GM21367 (cell line): ENCODE data around the gene ARHGEF1.

Source experiments
- ATAC-seq: cut with Tn5 transposase; IDR thresholded peaks from one replicate; pipeline ENCODE4 v1.9.1; 2021; ENCODE audit not compliant: unreplicated experiment

The ARHGEF1 gene

DNA sequence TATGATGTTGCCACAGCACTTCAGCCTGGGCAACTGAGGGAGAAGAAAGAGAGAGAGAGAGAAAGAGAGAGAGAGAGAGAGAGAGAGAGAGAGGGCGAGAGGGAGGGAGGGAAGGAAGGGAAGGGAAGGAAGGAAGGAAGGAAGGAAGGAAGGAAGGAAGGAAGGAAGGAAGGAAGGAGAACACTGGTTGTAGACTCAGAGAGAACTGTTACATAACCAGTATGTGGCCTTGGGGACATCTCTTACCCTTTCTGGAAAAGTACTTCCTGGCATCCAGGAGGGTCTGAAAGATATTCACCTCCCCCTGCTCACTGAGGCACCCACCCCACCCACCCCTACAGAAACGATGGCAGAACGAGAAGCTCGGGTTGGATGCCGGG lies 2.7 kb upstream of the ARHGEF1 start:
- ATAC-seq, result no peak

DNA sequence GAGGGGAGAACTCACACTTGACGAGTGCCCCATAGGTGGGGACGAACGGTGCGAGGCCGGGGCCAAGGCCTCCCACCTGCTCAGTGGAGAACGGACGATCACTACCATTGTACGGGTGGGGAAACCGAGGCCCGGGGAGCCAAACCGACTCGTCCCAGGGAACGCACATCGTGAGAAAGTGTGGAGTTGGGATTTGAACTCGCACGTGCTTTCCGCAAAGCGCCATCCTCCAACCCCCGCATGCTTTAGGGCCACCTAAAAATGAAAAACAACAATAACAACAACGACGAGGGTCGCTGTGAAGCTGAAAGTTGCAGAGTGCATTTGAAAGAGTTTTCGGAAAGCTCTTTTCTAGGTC lies 458 bp downstream of the ARHGEF1 start:
- ATAC-seq, result no peak

DNA sequence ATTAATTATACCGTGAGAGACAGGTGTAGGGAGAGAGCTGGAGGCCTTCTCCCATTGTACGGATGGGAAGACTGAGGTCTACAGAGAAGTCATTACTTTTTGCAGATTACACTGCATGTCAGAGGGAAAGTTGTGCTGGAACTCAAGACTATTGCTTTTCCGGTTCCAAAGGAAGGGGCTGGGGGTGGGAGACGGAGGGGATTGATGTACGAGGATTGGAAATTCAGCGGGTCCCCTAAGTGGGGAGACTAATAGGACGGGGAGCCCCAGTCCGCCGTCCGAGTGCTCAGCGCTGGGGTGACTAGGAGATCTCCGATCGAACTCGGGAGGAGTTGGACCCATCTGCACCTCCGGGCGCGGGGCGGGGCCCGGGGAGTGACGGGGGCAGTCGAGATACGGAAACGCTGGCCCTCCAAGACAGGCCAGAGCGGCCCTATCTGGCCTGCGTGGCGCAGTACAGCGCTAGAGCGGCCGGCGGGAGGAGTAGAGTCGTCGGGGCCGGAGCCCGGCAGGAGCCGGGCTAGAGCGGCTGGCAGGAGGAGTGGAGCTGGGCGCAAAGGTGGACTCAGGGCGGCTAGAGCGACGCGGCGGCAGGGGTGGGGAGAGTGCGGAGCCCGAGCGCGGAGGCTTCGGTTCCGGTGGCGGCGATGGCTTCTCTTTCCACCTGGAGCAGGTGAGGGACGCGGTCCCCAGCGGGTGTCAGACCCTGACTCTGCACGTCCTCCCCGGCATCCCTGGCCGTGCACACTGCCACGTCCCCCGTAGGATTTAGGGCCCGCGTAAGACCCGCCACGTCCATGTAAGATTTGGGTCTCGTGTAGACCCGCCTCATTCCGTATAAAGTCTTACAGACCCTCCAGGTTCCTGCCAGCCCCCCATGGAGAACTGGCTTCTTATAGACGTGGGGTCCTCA lies 1.1 kb downstream of the ARHGEF1 start:
- peak; percentile 58 for ATAC-seq

DNA sequence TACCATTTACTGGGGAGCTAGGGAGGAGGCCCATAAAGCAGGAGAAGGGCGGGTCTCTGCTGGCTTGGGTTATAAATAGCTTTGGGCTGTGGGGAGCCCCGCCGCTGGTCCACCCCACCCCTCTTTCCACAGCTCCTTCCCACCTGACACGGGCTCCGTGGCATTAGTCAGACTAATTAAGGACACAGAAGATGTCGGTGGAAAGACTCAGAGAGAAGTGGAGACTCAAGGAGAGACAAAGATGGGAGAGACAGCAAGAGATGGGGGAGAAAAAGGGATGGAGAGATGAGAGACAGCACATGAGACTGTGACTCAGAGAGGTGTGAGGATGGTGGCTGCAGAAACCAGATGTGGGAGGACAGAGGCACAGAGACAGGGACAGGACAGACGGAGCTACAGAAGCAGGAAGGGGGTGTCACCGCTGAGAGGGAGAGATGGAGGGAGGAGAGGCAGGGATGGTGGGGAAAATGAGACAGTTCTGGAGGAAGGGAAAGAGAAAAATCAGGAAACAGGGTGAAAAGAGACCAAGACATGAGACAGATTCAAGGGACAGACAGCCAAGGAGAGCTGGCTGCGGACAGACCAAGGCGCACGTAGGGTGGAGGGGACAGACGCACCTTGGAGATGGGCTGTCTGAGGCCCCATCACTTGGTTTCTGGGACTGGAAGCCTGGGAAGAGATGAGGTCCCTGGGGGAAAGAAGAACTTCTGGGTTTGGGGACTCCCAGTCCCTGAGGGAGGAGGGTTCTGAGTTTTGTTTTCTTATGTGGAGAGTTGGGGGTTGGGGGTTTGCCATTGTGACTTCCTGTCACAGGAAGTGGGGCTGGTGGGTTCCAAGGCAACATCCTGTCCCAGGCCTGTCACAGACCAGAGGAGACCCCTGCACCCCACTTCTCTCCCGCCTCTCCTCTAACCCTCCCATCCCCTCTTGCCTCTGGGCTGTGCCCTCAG lies 4.1 kb downstream of the ARHGEF1 start:
- ATAC-seq, result no peak

DNA sequence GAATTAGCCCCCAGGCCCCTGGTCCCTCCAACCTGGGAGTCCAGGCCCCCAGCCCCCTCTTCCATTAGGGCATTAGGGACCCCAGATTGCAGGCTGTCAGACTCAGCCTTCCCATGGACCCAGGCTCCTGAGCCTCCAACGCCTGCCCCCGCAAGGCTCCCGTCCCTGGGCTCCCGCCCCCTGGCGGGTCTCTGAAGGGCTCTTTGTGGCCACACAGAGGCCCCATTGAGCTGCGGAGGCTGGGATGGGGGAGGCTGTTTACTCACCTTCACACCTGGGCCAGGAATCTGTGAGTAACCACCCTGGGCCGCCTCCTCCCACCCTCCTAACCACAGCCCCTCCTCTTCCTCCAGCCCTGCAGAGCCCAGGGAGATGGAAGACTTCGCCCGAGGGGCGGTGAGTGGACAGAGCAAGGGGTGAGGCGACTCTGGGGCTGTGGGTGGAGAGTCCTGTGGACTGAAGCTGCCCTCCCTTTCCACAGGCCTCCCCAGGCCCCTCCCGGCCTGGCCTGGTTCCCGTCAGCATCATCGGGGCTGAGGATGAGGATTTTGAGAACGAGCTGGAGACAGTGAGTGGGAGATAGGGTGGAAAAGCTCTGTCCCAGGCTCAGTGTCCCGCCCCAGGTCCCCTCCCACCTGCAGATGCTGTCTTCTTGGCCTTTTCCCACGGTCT lies 4.9 kb downstream of the ARHGEF1 start:
- ATAC-seq, result no peak

DNA sequence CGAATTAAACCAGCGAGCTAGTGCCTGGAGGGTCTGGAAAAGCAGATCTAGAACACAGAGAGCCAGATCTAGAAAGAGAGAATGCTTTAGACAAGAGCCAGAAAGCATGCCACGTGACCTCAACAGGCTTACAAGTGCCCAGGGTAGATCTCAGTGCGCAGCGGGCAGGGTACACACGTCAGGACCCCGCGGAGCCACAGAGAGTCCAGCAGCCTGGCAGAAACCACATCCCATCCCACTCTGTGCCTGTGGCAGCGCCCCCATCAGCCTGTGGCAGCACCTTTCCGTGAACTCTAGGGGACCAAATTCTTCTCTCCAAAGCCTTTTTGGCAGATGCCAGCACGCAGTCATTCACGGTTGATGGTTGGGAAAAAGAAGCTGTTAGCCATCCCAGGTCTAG lies 5.9 kb downstream of the ARHGEF1 start:
- no peak for ATAC-seq

DNA sequence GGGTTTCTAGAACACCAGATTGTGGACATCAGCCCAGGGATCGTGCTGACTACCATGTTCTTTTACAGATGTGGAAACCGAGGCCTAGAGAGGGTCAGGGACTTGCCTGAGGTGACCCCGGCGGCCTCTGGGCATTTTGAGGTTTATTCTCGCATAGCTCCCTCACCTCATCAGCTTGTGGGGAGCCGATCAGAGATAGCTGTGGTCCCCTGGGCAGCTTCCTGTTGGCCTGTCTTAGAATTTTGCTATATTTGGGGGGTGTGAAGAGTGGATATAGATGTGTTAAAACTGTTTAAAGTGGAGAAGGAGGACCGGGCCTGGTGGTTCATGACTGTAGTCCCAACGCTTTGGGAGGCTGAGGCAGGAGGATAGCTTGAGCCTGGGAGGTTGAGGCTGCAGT lies 6.9 kb downstream of the ARHGEF1 start:
- no peak for ATAC-seq

DNA sequence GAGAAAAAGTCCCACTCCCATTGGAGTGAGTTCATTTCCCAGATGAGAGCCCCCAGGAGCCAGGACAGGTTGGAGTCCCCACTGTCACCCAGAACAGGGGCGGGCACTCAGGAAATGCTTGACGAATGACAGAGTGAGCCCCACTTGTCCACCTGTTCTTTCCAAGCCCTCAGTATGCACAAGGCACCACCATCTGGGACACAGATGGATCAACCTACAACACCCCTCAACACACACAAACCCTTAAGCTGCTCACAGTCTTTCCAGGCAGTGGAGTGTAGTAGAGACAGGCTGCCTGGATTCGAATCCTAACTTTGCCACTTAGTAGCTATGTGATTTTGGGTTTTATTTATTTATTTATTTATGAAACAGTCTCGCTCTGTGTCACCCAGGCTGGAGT lies 8.0 kb downstream of the ARHGEF1 start:
- ATAC-seq, result no peak

DNA sequence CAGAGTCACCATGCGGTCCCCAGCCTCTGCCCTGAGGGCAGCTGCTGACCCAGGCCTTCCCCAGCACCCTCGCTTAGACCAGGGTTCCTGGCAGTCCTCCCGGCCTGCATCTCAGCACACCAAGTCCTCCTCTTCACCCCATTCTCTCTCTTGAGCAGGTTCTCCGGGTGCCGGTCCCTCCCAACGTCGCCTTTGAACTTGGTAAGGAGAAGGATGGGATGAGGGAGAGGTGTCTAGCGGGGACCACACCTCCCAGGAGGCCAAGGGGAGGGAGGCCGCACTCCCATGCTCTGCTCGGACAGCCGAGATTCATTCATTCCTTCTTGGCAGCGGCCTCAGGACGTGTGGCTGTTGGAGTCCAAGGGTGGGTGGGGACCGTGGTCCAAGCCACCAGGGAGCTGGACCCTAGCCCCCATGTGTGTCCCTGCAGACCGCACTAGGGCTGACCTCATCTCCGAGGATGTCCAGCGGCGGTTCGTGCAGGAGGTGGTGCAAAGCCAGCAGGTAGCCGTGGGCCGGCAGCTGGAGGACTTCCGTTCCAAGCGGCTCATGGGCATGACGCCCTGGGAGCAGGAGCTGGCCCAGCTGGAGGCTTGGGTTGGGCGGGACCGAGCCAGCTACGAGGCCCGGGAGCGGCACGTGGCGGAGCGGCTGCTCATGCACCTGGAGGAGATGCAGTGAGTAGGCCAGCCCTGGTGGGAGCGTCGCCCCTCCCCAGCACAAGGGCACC lies 9.4 kb downstream of the ARHGEF1 start:
- no peak for ATAC-seq

DNA sequence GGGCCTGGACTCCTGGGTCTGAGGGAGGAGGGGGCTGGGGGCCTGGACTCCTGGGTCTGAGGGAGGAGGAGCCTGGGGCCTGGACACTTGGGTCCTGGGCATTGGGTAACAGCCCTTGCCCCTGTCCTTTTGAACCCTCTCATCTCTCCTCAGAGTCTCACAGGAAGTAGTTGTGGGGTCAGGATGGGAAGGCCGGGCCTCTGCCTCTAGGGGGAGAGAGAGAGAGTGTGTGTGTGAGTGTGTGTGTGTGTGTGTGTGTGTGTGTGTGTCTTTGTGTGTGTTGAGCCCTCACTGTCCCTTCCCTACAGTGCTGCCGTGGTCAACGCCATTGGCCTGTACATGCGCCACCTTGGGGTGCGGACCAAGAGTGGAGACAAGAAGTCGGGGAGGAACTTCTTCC lies 10.9 kb downstream of the ARHGEF1 start:
- no peak for ATAC-seq

DNA sequence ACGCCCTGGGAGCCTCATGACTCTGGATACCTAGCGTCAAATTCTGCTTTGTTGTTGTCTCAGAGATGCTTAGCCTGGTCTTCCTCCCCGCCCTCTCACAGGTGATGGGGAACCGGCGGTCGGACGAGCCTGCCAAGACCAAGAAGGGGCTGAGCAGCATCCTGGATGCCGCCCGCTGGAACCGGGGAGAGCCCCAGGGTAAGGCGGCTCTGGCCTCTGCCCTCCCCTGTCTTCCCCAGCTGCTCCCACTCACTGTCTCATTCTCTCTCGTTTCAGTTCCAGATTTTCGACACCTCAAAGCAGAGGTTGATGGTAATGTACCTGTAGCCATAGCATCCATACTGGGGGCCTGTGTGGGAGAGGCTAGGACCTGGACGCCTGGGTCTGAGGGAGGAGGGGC lies 11.4 kb downstream of the ARHGEF1 start:
- ATAC-seq, result no peak

DNA sequence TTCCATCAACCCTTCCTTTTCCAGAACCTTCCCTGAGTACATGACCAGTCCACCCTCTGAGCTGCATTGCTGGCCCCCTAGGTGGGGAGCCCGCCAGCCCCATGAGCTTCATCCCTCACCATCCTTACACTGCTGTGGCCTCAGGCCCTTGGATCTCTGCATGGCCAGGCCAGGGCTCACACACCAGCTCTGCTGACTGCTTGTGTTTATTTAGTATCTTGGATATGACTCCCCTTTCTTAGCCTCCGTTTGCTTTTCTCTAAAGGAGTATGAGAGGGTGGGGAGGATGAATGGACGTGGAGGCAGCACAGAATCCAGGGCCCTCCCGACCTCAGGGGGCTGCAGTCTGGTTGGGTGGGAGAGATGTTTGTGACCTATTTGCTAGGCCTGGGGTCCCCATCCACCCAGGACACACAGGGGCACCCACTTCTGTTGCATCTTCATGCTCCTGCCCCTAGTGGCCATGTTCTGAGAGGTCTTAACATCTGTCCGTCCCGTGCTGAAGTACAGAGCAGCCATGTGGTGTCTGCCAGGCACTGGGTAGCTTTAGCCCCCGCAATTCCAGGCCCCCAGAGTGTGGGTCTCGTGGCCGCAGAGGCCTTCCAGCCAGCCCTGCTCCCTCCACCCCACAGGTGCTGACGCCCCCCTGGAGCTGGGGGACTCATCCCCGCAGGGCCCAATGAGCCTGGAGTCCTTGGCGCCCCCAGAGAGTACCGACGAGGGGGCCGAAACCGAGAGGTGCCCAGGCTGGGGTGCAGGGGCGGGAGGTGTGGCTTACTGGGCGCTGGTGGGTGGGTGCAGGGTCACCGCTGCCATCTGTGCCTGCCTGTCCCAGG lies 13.0 kb downstream of the ARHGEF1 start:
- ATAC-seq, result no peak

DNA sequence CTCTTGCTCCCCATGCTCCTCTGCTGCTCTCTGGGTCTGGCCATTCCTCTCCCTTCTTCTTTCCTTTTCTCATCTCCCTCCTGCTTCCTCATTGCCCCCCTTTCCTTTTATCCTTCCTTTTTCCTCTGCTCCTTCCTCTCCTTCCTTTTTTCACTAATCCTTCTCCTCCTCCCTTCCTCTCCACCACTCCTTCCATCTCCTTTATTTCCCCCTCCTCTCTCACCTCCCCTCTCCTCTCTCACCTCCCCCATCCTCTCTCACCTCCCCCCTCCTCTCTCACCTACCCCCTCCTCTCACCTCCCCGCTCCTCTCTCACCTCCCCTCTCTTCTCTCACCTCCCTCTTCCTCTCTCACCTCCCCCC lies 13.6 kb downstream of the ARHGEF1 start:
- no peak for ATAC-seq

DNA sequence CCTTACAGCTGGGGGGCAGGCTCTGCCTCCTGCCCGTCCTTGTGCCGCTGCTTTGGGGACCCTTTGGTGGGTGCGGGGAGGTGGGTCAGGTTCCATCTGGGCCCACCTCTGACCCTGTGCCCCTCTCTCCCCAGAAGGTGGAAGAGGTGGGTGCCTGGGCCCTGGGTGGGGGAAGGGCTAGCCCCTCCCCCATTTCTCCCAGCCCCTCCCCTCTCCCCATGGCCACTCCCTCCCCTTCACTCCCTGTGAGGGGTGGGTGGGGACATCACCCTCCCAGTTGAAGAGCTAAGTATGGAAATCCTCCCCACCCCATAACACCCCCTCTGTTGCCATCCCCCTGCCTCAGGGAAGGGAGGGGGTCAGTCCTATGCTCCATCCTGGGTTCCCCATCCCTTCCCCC lies 14.2 kb downstream of the ARHGEF1 start:
- ATAC-seq, result no peak

DNA sequence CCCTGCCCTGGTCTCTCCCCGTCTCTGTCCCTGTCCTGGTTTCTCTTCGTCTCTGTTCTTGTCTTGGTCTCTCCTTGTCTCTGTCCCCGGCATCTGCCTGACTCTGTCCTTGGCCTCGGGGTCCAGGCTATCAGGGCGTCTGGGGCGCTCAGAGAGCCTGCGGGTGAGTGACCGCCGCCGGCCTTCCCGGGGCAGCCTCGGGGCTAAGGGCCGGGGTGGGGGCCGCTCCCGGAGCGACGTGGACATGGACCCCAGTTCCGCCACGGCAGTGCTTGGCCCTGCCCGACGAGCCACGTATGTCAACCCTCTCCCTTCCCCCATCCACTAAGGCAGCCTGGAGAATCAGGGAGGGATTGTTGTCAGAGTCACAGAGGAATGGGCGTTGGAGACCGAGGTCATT lies 14.8 kb downstream of the ARHGEF1 start:
- no peak for ATAC-seq

DNA sequence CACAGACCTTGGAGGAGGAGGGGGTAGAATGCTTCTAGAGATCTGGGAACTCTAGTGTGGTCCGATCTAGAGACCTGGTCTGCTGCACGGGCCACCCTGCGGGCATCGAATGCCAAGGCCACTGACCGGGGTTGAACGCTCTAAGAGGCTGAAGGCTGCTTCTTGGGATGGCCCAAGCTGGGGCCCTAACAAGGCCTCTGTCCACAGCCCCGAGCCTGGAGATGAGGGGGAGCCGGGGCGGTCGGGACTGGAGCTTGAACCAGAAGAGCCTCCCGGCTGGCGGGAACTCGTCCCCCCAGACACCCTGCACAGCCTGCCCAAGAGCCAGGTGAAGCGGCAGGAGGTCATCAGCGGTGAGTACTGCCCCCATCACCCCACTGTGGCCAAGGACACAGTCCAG lies 15.3 kb downstream of the ARHGEF1 start:
- no peak for ATAC-seq

DNA sequence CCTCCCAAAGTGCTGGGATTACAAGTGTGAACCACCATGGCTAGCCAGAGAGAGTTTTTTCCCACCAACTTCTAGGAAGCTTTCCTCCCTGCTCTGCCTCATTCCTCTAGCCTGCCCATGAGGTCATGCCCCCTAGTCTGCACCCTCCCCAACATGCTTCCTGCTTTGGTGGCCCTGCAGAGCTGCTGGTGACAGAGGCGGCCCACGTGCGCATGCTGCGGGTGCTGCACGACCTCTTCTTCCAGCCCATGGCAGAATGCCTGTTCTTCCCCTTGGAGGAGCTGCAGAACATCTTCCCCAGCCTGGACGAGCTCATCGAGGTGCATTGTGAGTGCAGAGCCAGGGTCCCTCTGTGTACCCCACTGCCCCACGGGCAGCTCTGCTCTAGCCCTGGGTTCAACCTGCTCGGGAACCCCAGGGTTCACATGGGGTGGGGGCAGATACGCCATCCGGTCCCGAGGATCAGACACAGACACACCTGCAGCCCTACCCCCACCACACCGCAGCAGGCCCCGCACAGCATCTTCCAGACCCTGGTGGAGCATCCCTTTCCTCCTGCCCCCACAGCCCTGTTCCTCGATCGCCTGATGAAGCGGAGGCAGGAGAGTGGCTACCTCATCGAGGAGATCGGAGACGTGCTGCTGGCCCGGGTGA lies 18.9 kb downstream of the ARHGEF1 start:
- ATAC-seq, result no peak

DNA sequence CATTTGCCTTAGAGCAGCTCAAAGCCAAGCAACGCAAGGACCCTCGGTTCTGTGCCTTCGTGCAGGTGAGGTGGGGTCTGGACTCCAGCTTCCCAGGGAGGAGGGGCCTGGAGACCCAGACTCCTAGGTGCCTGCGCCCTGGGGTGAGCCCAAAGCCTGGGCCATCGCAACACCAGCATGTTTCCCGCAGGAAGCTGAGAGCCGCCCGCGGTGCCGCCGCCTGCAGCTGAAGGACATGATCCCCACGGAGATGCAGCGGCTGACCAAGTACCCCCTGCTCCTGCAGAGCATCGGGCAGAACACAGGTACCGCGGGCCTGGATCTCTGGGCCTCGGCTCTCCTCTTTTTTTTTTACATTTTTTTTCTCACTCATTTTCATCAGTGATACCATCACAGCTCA lies 19.6 kb downstream of the ARHGEF1 start:
- no peak for ATAC-seq

DNA sequence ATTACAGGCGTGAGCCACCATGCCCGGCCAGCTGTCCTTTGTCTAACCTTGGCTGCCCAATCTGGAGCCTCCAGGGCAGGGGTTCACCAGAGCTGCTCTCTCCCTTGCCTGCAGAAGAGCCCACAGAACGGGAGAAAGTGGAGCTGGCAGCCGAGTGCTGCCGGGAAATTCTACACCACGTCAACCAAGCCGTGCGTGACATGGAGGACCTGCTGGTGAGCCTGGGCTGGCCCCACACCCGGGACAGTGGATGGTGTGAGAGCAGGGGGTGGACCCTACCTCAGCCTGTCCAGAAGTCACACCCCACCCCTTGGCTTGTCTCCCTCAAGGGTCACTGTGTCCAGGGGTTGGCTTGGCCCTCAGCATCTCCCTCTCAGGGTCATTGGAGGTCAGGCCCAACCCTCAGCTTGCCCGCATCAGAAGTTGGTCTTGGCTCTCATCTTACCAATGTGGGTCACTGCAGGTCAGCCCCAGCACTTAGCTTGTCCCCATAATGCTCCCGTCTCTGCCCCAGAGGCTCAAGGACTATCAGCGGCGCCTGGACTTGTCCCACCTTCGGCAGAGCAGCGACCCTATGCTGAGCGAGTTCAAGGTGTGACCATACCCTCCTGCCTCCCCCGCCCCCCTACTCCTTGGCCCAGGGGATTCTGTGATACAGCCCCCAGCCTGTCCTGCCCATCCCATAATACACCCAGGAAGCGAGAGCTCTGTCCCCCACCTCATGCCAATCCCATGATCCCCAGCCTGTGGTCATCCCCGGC lies 20.4 kb downstream of the ARHGEF1 start:
- no peak for ATAC-seq
